Transverse colon (tissue), 4 donors: Measurements from ENCODE around the gene TRAPPC10. TPM values are rescaled to one million over a fixed set of nuclear protein-coding genes. Genes with fewer than 3 reads are reported as not detected.
A peak's percentile ranks its signal among the peaks of the same experiment; 100 is the strongest.

Source experiments
- DNase-seq: peaks from one replicate; pipeline ENCODE4 v3.0.0-alpha.2; 2019
- H3K27ac ChIP-seq, 4 donors: fragments of 200-600 bp; sonication (generic); 2 replicates each; pipeline ENCODE4 v1.5.1; 2016 to 2018; ENCODE audit warnings: inconsistent platforms in 4 of 4
- H3K27me3 ChIP-seq: fragments of 200-600 bp; sonication (generic); 2 replicates; pipeline ENCODE4 v1.5.1; 2017; ENCODE audit warnings: inconsistent platforms
- H3K36me3 ChIP-seq, 4 donors: fragments of 200-600 bp; sonication (generic); 2 replicates each; pipeline ENCODE4 v1.5.1; 2017 to 2019; ENCODE audit warnings: inconsistent platforms in 4 of 4
- H3K4me1 ChIP-seq, 4 donors: fragments of 200-600 bp; sonication (generic); 2 replicates each; pipeline ENCODE4 v1.5.1; 2017 to 2020; ENCODE audit warnings: inconsistent platforms in 4 of 4
- H3K4me3 ChIP-seq, 4 donors: fragments of 200-600 bp; sonication (generic); 1 replicate in 1 of 4; 2 replicates in 3 of 4; pipeline versions ENCODE4 v1.5.1 to v1.6.1; 2017 to 2019; ENCODE audit warnings: inconsistent platforms in 4 of 4
- H3K9me3 ChIP-seq, 2 donors: fragments of 200-600 bp; sonication (generic); 2 replicates each; pipeline ENCODE4 v1.5.1; 2017 to 2019; ENCODE audit warnings: inconsistent platforms in 2 of 2
- EP300 ChIP-seq: sonication (generic); formaldehyde crosslinking; IDR thresholded peaks from one replicate; pipeline ENCODE4 v1.6.1; 2017; ENCODE audit warnings: antibody characterized with exemption, low read depth
- POLR2A ChIP-seq: fragments of 450-650 bp; IDR thresholded peaks from one replicate; pipeline ENCODE4 v1.6.1; 2016; ENCODE audit warnings: antibody characterized with exemption, mild to moderate bottlenecking, moderate library complexity
- POLR2AphosphoS5 ChIP-seq, 3 donors: sonication (generic); formaldehyde crosslinking; IDR thresholded peaks; one replicate each; pipeline ENCODE4 v1.6.1; 2016; ENCODE audit warnings: antibody characterized with exemption in 3 of 3
- WGBS, 2 donors: methylation state at CpG; one replicate each; pipeline ENCODE4 v1.1.5; 2018; ENCODE audit warnings: low coverage in 1 of 2; 5-methylcytosine and 5-hydroxymethylcytosine counted together
- in situ Hi-C, 4 donors: fragments of 200-750 bp; cut with MboI; loops; one replicate each; pipeline versions ENCODE4 v1.15.0 to v1.15.1; 2017; ENCODE audit warnings: low sequenced_read_pairs in 3 of 4, low pct_ligation_motif_present in 1 of 4, low pct_unique_long_range_greater_than_20kb in 1 of 4
- intact Hi-C: fragments of 100-400 bp; cut with DNase I; formaldehyde crosslinking; loops from one replicate; pipeline ENCODE4 v1.15.1; 2023; ENCODE audit warnings: low total_unique reads
- total RNA-seq, 4 donors: library from RNA; depleted of rRNA; stranded (reverse); fragments of >200 nt; gene quantifications; one replicate each; pipeline ENCODE4 v1.1.0, GENCODE V29; 2016
- TF ChIP-seq, protein P1 (sequence below), 5 experiments: fragments of 200-600 bp in 3 of 5; fragments of 450-650 bp in 2 of 5; sonication (generic) in 3 of 5; IDR thresholded peaks; 1 replicate in 2 of 5; 2 replicates in 3 of 5; pipeline ENCODE4 v1.5.1; 2016 to 2017; ENCODE audit warnings: antibody characterized with exemption in 5 of 5, inconsistent platforms in 3 of 5, mild to moderate bottlenecking in 2 of 5, moderate library complexity in 1 of 5

The TRAPPC10 gene
- total RNA-seq, 4 donors from 2014 or later = 71.0 to 81.5 (median 79.8) TPM

DNA sequence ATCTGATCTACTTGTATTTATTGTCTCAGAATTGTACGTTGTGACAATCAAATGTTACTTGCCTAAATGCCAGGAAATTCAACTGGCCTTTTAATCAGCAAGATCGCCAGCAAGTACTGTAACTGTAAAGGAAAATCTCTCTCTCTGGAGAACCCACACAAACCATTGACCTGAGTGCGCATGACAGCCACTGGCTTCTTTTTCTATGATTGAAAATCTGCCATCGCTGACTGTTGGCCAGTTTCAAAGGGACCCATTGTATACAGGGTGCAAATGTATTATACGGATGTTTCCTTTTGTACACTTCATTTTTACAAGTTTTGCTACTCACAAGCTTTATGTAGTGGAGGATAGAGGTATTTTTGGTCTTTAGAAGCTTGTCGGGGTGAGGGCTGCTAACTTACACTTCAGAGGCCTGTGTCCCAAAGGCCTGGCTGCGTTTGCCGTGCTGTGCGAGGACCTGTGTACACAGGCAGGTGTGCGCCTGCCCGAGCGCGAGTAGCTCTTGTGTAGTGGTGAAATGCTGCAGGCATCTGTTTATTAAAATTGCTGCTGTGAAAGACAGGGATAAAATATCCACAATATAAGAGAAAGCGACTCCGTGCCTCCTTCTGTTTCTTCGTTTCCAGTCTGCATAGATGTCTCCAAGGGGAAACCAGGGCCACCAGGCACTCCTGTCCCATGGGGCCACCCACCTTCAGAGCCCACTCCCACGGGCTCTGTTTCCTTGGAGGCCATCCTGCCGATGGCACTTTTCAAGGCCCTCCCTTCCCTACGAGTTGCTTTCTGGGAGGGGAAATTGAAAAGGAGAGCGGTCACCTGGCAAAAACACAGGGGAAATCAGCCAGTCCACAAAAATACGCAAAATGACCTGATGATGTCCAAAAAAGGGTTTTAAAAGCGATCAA lies 25.3 kb upstream of the TRAPPC10 start:
- Histone ChIP-seq H3K27me3 (no peaks in the 10 kb centered on the region), H3K4me1 (no peaks in the 10 kb centered on the region), H3K9me3 (no peaks in the 10 kb centered on the region), H3K27ac (no peak overlapping the region), H3K36me3 (peaks cover 0 to 10% (median 5%) of the 10 kb centered on the region in 4 donors), H3K4me3 (no peak overlapping the region)
- intact Hi-C loops (no loop called here), in situ Hi-C loops (loop anchor here in 1 of 4 donors (25.0 kb wide), 1 partner anchor 174 kb away; no protein-coding TSS in a partner anchor)
- TF ChIP-seq, protein P1, sequence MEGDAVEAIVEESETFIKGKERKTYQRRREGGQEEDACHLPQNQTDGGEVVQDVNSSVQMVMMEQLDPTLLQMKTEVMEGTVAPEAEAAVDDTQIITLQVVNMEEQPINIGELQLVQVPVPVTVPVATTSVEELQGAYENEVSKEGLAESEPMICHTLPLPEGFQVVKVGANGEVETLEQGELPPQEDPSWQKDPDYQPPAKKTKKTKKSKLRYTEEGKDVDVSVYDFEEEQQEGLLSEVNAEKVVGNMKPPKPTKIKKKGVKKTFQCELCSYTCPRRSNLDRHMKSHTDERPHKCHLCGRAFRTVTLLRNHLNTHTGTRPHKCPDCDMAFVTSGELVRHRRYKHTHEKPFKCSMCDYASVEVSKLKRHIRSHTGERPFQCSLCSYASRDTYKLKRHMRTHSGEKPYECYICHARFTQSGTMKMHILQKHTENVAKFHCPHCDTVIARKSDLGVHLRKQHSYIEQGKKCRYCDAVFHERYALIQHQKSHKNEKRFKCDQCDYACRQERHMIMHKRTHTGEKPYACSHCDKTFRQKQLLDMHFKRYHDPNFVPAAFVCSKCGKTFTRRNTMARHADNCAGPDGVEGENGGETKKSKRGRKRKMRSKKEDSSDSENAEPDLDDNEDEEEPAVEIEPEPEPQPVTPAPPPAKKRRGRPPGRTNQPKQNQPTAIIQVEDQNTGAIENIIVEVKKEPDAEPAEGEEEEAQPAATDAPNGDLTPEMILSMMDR (IDR thresholded peaks at IDR 0.05) = no peak
- TF ChIP-seq POLR2AphosphoS5 (IDR thresholded peaks at IDR 0.05) = no peak
- TF ChIP-seq EP300 = no peak
- no peak for TF ChIP-seq POLR2A
- WGBS, 2 donors = 66 to 72% methylated on average over 12 to 22 of the region's 22 CpGs
- no peak for DNase-seq

DNA sequence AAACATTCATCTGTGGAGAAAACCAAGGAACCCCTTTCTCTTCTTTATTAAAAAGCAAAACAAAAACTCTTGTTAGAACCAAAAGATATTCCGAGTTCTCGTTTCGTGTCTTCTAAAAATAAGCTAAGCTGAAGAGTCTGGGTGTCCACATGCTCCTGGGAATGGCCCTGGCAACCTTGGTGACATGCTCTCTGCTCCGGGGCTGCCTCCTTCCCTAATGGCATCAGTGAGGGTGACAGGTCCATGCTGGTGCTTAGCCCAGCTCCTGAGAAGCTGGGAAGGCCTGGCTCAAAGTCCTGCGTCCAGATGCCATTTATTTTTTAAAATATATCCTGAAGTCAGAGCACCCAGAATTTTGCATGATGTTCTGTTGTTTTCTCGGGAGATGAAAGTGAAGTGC lies 24.6 kb upstream of the TRAPPC10 start:
- in situ Hi-C loops (loop anchor here in 1 of 4 donors (25.0 kb wide), 1 partner anchor 175 kb away; no protein-coding TSS in a partner anchor), intact Hi-C loops (no loop called here)
- no peaks in the 10 kb centered on the region for H3K27me3 ChIP-seq
- H3K36me3 ChIP-seq = peaks cover 0 to 3% (median 1%) of the 10 kb centered on the region in 4 donors
- WGBS, 2 donors = 61% methylated on average over 6 of the region's 6 CpGs; no CpG with 5 or more reads in 1 of the 2 donors
- no peaks in the 10 kb centered on the region for H3K4me1 ChIP-seq
- H3K9me3 ChIP-seq = no peaks in the 10 kb centered on the region
- DNase-seq = no peak
- H3K27ac ChIP-seq = no peak overlapping the region
- no peak overlapping the region for H3K4me3 ChIP-seq
- TF ChIP-seq, protein P1 (IDR thresholded peaks at IDR 0.05) = no peak
- TF ChIP-seq POLR2A = no peak
- no peak for TF ChIP-seq POLR2AphosphoS5 (IDR thresholded peaks at IDR 0.05)
- TF ChIP-seq EP300 = no peak

DNA sequence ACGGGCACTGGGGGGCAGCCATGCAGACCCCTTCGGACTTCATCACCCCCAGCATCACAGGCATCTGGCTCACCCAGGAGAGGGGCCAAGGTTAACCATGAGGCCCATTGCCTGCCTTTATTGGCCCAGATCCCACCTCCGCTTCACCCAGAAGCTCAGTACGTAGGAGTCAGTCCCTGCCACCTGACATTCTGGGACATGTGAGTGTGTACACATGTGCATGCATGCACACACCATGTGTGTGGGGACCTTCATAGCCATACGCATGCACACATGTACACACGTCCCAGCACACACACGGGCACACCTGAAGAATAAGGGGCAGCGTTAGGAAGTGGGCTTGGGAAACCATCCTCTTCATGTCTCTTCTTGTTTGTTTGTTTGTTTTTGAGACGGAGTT lies 24.1 kb upstream of the TRAPPC10 start:
- in situ Hi-C loops = loop anchor here in 1 of 4 donors (25.0 kb wide), 1 partner anchor 176 kb away; no protein-coding TSS in a partner anchor
- TF ChIP-seq, protein P1 (IDR thresholded peaks at IDR 0.05) = no peak
- TF ChIP-seq POLR2A = no peak
- no peak for TF ChIP-seq POLR2AphosphoS5 (IDR thresholded peaks at IDR 0.05)
- TF ChIP-seq EP300 = no peak

DNA sequence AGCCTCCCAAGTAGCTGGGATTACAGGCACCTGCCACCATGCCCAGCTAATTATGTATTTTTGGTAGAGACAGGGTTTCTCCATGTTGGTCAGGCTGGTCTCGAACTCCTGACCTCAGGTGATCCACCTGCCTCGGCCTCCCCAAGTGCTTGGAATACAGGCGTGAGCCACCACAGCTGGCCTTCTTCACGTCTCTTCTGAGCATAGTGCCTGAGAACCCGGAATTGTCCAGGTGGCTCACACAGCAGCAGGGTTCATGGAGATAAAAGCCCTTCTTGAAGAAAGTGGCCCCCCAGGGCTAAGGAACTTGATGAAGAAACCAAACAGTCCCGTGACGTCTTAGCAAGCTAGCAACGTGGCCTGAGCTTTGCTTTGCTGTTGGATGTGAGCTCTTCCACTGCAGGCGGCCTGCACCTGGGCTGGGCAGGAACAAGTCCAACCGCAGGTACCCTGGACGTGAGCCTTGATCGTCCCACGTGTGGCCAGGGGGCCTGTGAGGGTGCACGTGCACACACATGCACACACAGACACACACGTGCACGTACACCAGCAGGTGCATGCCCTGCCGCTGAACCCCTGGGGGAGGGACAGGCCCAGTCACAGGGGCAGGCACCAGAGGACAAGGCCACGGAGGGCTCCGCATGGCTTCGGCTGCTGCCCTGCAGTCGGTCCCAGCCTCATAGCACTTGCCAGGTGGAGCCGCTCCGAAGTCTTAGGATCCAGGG lies 23.4 kb upstream of the TRAPPC10 start:
- no peaks in the 10 kb centered on the region for H3K36me3 ChIP-seq
- DNase-seq = no peak
- H3K4me3 ChIP-seq = no peak overlapping the region
- no peaks in the 10 kb centered on the region for H3K9me3 ChIP-seq
- intact Hi-C loops (no loop called here), in situ Hi-C loops (loop anchor here in 1 of 4 donors (25.0 kb wide), 1 partner anchor 176 kb away; no protein-coding TSS in a partner anchor)
- no peak for TF ChIP-seq POLR2A
- TF ChIP-seq, protein P1 (IDR thresholded peaks at IDR 0.05) = no peak
- peak in 1 of 3 donors; percentile 21 for TF ChIP-seq POLR2AphosphoS5 (IDR thresholded peaks at IDR 0.05)
- no peak overlapping the region for H3K27ac ChIP-seq
- no peaks in the 10 kb centered on the region for H3K4me1 ChIP-seq
- H3K27me3 ChIP-seq = no peaks in the 10 kb centered on the region
- WGBS, 2 donors = 77% methylated on average over 23 of the region's 23 CpGs; no CpG with 5 or more reads in 1 of the 2 donors

More for the DNA sequence above, 24.1 kb upstream of the TRAPPC10 start:
- no peak overlapping the region for H3K27ac ChIP-seq
- H3K4me1 ChIP-seq = no peaks in the 10 kb centered on the region
- H3K27me3 ChIP-seq = no peaks in the 10 kb centered on the region
- H3K4me3 ChIP-seq = no peak overlapping the region
- 62% methylated on average over 9 of the region's 9 CpGs; no CpG with 5 or more reads in 1 of the 2 donors for WGBS, 2 donors
- no peaks in the 10 kb centered on the region for H3K9me3 ChIP-seq
- no peaks in the 10 kb centered on the region for H3K36me3 ChIP-seq
- DNase-seq = no peak
- intact Hi-C loops = no loop called here
